Activated CD4-positive, alpha-beta T cell treated with anti-CD3 and anti-CD28 coated beads, Interleukin-2, Interleukin-4, amounts not matched to agents 100 ng/mL and 50 ng/mL, durations not matched to agents 16 hours and 8 hours (primary cell): Measurements from ENCODE around the gene ATP2B3.

Experiments
- DNase-seq: peaks from one replicate; pipeline ENCODE4 v3.0.0-alpha.2; 2020; ENCODE audit warnings: low spot score

The ATP2B3 gene

DNA sequence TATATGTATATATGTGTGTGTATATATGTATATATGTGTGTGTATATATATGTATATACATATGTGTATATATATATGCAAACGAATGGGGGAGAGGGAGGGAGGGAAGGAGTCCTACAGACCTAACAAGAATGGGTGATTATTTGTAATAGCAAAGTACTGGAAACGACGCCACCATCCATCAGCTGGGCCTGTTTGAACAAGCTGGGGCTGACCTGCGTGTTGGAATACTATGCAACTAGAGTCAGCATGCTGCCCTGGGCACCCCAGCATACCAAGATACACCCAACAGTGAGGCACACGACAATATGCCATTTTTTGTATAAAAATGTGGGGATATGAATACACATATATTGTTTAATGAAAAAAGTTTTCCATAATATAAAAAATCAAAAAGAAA, 103.1 kb downstream of the ATP2B3 start:
- DNase-seq, result no peak

DNA sequence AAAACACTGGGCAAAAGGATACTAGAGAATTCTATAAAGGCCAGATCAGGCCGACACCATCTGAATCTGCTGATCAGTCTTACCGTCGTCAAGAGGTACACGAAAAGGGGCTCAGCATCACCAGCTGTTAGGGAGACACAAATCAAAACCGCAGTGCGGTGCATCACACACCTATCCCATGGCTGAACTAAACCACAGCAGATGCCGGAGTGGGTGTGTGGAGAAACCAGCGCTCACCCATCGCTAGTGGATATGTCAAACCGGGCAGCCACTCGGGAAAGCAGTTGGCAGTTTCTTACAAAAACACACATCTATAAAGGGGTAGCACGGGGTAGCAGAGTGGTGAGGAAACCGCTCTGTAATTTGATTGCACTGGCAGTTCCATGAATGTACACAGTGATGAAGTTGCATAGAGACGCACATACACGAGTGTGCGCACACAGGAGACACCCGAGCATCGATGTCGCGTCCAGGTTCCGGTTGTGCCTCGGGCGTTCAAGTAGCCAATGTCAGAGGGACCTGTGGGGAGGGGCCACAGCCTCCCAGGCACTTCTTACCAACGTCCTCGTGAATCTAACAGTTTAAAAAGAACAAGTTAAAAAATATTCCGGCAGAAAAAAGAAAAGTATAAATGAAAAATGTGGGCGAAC, 104.6 kb downstream of the ATP2B3 start:
- no peak for DNase-seq

DNA sequence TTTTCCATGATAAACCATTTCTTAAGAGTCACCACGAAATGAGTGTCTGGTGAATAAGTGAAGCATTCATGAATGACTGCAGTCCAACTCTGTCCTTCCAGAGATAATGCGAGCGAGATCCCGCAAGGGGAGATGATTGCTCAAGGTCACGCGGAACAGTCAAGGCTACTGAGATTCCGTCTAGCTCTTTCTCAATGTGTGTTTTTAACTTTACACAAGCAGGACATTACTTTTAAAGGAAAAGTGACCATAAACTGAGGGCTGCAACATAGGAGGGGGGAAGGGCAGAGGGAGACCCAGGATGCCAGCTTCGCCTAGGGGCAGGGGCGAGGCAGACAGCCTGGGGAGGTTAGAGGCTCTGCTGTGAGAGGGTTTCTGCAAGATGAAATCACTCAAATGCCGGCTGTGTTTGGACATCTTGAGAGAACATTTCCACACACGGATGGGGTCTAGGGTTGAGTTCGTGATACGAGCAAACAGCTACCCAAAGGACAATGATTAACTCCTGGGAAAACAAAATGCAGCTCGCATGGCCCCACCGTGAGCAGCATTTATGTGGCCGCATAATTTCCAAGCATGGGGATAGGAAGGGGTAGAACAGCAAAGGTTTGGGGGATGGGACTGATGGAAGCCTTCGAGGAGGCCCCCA, 105.3 kb downstream of the ATP2B3 start:
- no peak for DNase-seq

DNA sequence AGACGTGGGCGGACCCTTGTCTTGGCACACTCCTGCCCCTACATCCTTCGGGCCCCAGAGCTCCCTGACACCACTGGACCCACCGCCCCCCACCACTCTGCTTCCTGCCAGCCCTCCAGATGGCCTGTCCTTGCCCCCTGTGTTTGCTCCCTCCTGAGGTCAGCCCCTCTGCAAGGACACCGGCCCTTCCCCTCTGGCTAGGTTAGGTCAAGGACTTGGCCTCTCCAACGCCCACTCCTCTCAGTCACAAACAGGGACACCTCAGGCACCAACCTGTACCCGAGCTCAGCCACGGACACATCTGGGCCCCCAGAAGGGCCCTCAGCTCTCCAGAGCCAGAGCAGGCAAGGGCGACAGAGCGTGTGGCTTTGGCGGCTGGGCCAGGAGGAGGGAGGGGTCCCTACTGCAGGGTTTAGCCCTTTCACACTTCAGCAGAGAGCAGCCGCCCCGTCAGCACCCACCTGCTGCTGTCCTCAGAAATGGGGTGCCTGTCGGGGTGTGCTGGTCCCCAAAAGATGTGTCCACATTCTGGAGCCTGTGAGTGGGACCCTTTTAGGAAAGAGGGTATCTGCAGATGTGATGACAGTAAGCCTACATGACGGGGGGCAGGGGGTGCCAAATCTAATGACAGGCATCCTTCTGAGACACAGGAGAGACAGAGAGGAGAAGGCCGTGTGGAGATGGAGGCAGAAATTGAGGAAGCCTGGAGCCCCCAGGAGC, 106.0 kb downstream of the ATP2B3 start:
- no peak for DNase-seq

DNA sequence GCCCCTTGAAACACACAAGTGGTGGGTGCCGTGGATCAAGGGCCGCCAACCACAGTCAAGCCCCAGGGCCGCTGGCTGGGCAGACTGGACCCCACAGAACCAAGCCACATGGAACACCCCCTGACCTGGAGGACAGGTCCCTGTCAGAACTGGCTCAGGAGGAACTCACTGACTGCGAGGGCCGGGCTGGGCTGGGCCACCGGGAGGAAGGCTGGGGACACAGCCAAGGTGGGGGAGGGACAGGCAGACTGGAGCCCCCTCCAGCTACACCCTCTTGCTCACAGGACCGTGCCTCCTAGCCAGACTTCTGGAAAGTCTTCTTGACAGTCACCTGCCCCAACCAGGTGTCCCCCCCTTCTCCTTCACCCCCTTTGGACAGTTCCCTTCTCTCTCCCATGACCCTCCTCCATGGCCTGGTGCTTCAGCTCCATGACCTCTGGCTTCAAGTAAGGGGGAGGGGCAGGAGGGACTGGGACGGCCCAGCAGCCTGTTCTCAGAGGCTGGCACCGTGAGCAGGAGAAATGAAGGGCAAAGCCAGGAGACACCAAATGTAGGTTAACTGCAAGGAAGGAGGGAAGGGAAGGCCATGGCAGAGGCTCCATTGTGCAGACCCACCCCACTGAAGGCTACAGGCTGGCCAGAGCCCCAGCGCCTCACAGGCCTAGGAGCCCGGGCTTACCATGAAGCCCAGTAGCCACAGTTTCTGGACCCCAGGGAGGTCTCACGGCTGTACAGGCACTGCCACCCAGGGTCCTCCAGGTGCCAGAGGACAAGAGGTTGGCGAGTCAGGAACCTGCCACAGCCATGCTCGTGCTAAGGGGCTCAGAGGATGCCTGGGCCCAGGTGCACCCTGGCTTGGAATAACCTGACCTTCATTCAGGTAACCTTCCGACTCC, 107.0 kb downstream of the ATP2B3 start:
- no peak for DNase-seq

DNA sequence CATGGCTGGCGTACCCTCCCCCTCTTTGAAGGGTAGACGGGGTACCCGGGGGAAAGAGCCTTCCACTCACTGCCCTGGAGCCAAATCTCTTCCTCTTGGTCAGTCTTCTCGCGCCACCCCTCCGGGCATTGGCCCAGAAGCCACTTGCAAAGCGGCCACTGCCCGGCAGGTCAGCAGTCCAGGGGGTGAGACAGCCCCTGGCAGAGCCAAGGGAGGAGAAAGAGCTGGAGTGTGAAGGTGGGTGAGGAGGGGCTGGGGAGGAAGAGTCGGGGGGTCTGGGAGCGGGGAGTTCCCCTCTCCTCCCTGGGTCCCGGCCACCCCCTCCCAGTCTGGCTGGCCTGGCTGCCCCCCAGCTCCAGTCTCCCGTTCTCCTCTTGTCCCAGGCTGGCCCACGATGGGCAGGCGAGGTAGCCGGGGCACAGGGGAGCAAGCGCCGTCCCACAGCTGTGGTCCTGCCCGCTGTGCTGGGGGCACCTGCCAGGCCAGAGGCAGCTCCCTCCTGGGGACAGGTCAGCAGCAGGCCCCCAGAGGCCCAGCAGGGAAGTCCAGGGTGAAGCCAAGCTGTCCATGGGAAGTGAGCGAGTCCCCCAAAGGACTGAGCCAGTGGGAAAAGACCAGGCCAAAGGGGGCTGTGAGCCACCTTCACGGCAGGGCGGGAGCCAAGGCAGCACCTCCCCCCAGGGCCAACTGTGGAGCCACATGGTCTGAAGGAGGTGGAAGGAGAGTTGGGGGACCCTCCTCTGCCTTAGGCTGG, 108.0 kb downstream of the ATP2B3 start:
- DNase-seq, result no peak

DNA sequence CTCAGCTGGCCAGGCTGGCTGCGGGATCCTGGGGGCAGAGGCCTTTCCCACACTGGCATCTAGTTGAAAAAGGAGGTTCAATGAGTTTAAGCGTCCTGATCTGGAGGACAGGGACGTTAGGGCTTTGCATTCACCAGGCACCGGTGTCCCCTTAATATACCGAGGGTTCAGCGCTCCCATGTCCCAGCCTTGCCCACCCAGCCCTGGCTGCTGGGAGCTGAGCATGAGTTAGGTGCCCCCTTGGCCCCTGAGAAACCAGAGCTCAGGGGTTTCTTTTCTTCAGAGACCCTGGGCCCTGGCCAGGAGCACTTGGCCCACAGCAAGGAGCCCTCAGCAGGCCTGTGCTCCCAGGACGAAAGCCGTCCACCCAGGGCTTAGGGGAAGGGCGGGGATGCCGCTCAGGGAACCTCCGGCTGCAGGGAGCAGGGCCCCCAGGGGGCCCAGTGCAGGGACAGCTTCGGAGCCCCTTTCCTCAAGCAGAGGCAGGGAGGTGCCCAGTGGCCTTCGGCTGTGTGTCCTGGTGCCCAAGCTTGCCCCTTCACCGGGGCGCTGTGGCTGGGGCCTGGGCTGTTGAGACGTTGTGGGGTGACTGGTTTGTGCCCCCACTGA, 108.7 kb downstream of the ATP2B3 start:
- DNase-seq, result no peak

DNA sequence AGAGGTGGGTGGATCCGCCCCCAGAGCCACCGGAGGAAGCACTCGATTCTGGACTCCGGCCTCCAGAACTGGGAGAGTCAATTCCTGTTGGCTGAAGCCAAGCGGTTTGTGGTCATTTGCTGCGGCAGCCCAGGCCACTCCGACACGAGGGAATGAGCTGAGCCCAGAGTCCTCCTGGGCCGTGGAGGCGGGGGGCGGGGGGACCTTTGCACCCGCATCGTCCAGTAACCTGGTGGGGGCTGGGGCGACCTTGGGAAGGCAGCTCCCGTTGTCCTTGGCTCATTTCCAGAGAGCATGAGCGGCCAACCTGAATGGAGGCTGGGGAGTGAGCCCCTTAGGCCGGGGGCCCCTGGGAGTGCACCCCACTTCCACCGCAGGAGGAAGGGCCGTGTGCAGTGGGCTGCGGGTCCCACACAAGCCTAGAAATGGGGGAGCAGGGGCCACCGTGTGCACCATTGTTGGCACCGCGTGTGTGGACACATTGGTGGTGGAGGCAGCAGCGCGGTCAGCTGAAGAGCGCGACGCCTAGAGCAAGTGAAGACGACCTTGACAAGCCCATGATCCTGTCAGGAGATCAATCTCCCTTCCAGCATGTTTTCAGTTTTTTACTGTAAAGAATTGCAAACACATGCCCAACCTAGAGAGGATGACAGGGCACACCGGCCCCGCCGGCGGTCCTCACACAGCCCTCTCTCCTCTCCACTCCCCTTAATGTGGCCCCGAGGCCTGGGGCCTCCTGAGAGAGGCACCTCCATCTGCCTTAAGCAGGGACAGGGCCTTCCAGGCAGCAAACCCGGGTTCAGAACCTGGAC, 109.6 kb downstream of the ATP2B3 start:
- DNase-seq, result no peak

DNA sequence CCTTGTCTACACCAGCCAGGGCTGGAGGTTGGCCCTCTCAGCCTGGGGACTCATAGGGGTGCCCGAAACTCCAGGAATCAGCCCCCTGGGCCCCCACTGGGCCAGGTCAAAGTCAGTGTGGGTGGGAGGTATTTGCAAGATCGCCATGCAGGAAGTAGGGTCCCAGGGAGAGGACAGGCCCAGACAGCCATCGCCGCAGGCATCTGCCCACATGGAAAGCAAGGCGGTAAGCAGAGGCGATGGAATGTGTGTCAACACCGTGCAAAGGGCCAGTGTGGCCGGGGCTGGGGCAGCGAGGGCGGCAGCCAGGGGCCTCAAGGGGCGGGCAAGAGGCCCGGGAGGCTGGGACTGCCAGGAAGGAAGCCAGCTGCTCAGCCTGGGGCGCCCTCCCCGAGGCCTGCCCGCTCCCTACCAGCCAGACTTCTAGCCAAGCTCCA, 110.3 kb downstream of the ATP2B3 start:
- DNase-seq, result no peak

DNA sequence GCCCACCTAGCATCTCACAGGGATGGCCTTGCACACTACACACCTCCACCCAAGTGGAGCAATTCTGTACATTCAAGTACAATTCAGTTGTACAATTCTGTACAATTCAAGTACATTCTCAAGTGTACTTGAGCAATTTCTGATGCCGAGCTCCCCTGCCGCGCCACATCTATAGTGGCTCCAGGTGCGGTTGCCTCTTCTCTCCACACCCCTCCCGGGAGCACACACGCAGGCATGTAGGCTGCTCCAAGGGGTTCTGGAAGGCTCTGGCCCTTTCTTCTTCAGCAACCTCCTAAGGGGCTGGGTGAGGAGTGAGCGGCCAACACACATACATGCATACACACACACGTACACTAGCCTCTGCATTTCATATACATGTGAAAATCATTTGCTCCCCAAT, 110.7 kb downstream of the ATP2B3 start:
- no peak for DNase-seq

DNA sequence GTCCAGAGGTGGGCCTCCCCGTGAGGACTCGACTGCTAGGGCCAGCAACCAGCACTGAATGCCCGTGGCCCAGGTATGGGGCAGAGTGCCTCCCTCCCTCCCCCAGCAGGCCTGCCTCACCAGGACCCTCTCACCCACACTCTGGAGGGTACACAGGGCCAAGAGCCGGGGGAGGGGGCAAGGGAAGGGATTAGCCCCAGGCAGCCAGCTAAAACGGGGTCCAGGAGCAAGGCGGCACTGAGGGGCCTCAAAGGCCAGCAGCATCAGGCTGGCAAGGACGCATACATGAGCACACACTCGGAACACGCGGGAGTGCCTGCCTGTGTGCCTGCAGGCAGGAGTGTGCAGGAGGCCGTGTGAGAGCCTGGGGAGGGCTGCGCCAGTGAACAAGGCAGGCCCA, 111.2 kb downstream of the ATP2B3 start:
- no peak for DNase-seq

DNA sequence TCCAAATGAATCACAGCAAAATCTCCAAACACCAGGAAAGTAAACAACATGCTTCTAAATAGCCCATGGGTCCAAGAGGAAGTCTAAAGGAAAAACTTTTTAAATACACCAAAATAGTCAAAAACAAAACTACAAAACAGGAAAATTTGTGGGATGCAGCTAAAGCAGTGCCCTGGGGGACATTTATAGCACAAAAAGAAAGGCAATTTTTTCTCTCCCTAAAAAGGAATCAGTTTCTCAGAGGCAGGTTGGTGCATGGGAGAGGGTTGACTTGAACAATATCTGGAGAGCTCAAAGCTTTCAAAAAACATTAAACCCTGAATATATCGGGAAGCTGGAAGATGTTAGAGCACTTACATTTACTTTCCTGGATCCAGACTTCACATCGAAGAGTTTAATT, 113.9 kb downstream of the ATP2B3 start:
- no peak for DNase-seq

DNA sequence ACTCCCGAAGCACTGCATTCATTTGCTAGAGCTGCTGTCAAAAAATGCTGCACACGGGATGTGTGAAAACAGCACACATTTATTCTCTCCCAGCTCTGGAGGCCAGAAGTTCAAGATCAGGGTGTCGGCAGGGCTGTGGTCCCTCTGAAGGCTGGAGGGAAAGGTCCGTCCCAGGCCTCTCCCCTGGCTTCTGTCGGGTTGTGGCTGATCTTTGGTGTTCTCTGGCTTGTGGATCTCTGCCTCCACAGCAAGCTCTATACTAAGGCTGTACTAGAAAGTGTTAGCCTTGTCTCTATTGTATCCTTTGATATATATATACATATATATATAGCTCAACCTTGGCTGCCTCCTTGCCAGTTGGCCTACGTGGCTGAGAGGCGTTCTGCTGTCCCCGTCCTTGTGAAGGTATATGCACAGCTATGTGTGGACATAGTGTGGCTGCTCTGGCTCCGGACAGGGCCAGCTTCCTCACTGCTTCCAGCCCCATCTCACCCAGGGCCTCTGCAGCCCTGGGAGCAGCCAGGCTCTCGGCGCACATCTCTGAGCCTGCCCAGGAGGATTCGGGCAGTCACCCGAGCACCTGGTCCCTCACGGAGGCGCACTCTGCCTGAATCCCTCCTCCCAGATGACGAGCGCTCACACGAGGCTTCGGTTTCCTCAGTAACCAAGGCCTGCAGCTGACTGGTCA, 114.6 kb downstream of the ATP2B3 start:
- DNase-seq, result no peak
